ENCODE results near the gene CLK2. TPM values are rescaled to one million over a fixed set of nuclear protein-coding genes. Genes with fewer than 3 reads are reported as not detected.

The CLK2 gene
- 37.3 and 48.3 TPM in 2 replicates for total RNA-seq (2014; rRNA removed; shearing (Covaris generic))
- 258 and 290 TPM in 2 replicates for polyA plus RNA-seq (2014; cell fraction: nucleus; rRNA removed)

- DNase-seq (ENCODE audit: extremely low read depth, low read depth), result peak; percentile 96
Measured at GRCh38 chr1:155273343-155274245, at the start of gene CLK2. TSS of gene CLK2 (minus strand) at chr1:155273504. CDS start at chr1:155270977, 2,527 bp downstream.

DNA sequence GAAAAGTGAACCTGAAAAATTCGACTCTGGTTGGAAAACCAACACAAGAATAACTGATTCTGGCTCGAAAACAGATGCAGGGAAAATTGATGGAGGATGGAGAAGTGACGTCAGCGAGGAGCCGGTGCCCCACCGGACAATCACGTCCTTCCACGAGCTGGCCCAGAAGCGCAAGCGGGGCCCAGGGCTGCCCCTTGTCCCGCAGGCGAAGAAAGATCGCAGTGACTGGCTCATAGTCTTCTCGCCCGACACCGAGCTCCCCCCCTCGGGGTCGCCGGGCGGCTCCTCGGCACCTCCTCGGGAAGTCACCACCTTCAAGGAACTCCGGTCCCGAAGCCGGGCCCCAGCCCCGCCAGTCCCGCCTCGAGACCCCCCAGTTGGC is 49.3 kb upstream of the CLK2 start:
- DNase-seq (ENCODE audit: extremely low read depth, low read depth), result no peak

DNA sequence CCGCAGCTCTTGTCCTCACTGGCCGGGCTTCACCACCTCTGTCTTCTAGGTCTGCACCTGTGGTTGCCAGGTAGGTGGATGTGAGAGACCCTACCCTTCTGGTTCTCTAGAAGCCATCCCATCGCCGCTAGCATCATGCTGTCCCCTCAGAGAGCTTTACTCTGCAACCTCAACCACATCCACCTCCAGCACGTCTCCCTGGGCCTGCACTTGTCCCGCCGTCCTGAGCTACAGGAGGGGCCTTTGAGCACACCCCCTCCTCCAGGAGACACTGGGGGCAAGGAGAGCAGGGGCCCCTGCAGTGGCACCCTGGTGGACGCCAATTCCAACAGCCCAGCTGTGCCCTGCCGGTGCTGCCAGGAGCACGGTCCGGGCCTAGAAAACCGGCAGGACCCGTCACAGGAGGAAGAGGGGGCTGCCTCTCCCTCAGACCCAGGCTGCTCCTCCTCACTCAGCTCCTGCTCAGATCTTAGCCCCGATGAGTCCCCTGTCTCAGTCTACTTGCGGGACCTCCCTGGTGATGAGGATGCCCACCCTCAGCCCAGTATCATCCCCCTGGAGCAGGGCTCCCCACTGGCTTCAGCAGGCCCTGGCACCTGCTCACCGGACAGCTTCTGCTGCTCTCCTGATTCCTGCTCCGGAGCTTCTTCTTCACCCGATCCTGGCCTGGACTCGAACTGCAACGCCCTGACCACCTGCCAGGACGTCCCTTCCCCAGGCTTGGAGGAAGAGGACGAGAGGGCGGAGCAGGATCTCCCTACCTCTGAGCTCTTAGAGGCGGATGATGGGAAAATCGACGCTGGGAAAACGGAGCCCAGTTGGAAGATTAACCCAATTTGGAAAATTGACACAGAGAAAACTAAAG is 48.6 kb upstream of the CLK2 start:
- no peak for DNase-seq (ENCODE audit: extremely low read depth, low read depth)

- DNase-seq (ENCODE audit: extremely low read depth, low read depth), result no peak
Measured at GRCh38 chr1:155320661-155321617, 47.6 kb upstream of the CLK2 start, which contains the start of gene RUSC1. TSS of gene RUSC1 (plus strand) at chr1:155320894. CDS start at chr1:155321774, 880 bp downstream.

DNA sequence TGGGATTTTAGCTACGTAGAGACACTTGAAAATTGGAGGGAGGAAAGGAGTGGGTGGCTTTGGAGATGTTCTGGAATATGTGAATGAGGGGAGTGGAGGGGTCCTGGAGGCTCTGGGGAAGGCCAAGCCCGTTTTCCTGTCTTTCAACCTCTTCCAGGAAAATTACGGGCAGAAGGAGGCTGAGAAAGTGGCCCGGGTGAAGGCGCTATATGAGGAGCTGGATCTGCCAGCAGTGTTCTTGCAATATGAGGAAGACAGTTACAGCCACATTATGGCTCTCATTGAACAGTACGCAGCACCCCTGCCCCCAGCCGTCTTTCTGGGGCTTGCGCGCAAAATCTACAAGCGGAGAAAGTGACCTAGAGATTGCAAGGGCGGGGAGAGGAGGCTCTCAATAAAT is 46.9 kb upstream of the CLK2 start:
- DNase-seq (ENCODE audit: extremely low read depth, low read depth), result no peak

DNA sequence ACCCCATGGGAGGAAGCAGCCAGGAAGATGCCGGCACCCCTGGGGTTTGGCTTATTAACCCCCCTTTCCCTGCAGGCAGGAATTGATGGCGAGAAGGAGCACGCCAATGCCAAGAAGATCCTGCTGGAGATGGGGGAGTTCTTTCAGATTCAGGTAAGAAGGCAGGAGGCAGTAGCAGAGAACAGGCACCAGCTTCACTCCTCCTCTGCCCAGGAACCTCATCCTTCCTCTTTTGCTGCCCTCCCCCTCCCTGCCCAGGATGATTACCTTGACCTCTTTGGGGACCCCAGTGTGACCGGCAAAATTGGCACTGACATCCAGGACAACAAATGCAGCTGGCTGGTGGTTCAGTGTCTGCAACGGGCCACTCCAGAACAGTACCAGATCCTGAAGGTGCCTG is 46.2 kb upstream of the CLK2 start:
- DNase-seq (ENCODE audit: extremely low read depth, low read depth), result no peak

- DNase-seq (ENCODE audit: extremely low read depth, low read depth), result no peak
Measured at GRCh38 chr1:155318082-155318481, 44.8 kb upstream of the CLK2 start.

GRCh38 chr1:155316922-155317321 is 43.6 kb upstream of the CLK2 start:
- DNase-seq (ENCODE audit: extremely low read depth, low read depth), result no peak

DNA sequence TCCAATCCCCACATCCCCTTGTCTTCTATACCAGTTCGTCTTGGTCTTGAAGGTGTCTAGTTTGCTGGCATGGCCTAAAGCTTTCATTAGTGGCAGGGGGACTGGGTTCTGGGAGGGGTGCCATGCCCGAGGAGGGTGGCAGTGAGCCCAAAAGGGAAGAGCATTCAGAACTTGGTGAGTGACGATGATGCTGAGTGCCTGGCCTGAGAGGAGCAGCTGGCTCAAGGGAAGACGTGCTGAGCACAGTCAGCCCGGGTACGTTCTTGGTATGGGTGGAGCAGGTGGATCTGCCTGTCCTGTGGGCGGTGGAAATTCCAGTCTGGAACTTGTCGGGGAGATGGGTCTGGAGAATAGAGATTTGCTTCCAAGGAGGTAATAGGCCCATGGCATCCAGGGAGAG is 40.0 kb upstream of the CLK2 start:
- DNase-seq (ENCODE audit: extremely low read depth, low read depth), result no peak

DNA sequence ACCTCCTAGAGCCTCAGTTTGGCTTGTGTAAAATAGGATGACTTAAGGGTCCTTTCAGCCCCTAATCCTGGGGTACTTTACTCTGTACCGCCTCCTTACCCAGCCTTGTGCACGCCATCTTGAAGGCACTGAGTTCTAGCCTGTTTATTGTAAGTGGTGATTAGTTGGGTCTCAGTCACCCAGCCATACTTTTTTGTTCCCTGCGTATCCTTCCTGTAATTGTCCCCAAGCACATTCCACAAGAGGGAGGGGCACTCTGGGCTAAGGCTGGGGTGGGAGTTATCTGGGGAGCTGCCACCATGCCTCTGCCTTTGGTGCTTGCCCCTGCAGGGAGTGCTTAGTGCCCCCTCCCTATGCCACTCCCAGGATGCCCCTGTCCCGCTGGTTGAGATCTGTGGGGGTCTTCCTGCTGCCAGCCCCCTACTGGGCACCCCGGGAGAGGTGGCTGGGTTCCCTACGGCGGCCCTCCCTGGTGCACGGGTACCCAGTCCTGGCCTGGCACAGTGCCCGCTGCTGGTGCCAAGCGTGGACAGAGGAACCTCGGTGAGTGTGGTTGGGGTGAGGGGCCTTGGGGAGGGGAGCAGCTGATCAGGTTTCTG is 36.2 kb upstream of the CLK2 start:
- no peak for DNase-seq (ENCODE audit: extremely low read depth, low read depth)

DNA sequence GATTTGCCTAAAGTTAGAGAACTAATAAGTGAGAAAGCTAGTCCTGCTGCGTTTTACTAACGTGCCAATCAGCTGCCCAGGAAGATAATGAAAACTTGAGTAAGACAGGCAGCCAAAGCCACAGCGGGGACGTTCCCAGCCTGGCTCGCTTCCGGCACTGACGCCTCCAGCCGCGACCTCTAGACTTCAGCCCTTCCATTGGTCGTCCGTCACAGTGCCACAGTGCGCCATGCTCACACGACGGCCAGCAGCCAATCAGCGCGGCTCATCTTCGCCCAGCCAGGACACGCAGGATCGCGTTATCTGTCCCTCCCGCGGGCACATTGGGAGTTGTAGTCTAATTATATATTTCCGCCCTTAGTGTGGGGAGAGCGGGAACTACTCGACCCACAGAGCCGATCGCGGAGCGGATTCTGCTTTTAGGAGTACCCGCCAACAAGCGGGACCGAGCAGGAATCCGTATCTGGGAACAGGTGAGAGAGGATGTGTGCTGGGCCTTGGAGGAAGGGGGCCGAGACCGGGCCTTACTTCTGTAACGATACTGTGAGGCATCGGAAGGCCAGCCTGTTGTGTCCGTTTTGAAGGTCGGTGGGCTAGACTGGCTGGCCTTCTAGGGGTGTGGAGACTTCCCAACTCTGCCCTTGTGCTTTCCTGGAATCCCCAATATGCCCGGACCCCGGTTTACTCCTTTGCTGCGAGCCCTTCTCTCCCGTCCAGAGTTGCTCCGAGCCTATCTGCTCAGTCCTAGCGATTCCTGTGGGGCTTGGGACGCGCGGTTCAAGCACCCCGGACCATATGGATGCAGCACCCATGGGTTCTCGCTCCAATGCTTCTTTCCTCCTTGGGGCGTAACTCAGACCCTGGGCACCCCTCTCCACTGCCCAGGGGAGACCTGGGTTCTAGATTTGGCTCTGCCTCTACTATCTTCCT is 35.5 kb upstream of the CLK2 start, which contains the start of gene FDPS:
Gene FDPS, plus strand, starts transcription at position 374 of the 930 bp plus-strand sequence. CDS start 924 bp downstream, outside the sequence.
- DNase-seq (ENCODE audit: extremely low read depth, low read depth), result peak; percentile 100

GRCh38 chr1:155307247-155307740 is 34.0 kb upstream of the CLK2 start:
- DNase-seq (ENCODE audit: extremely low read depth, low read depth), result no peak

GRCh38 chr1:155305881-155306391 is 32.6 kb upstream of the CLK2 start:
- no peak for DNase-seq (ENCODE audit: extremely low read depth, low read depth)

DNA sequence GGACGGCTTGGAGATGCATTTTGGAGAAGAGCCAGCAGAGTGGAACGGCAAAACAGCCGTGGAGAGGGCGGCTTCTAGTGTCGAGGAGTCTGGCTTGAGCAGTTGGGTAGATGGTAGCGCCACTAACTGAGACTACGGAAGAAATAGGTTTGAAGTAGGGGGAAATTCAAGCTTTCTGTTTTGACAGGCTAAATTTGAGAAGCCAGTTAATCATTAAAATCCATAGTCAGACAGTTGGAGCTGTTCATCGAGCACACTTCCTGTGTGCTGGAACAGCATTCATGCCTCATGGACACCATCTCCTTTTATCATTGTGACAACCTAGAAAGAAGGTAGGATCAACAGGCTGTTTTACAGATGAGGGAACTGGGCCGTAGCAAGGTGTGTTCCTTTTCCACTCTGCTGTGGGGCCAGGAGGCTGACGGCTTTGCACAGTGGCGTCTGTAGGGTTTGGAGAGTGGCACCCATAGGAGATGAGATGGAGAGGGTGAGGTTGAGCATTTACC is 31.3 kb upstream of the CLK2 start:
- DNase-seq (ENCODE audit: extremely low read depth, low read depth), result no peak

GRCh38 chr1:155301342-155301841 is 28.1 kb upstream of the CLK2 start, which contains the start of gene PKLR:
TSS of gene PKLR (minus strand) at chr1:155301438. CDS start at chr1:155301395, 43 bp downstream.
- no peak for DNase-seq (ENCODE audit: extremely low read depth, low read depth)

GRCh38 chr1:155300553-155301329 is 27.4 kb upstream of the CLK2 start:
- DNase-seq (ENCODE audit: extremely low read depth, low read depth), result no peak

DNA sequence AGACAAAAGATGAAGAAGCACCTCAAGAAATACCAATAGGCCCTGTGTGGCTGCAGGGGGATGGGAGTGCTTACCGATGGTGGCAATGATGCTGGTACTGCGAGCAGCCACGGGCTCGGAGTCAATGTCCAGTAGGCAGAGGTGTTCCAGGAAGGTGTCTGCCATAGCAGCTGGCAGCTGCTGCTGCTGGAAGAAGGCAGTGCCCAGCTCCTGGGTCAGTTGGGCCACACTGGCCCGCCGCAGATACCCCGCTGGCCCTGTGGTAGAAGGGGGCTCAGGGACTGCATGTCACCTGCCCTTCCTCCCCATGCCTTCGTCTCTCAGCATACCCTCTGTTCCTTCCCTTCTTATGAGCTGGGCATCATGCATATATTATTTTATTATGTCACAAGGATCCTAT is 26.7 kb upstream of the CLK2 start:
- no peak for DNase-seq (ENCODE audit: extremely low read depth, low read depth)

All from NCI-H460 (cell line).